Osteocyte (in vitro differentiated cells): ENCODE data around the gene ASTN1. TPM values are rescaled to one million over a fixed set of nuclear protein-coding genes. Genes with fewer than 3 reads are reported as not detected.

ENCODE experiments used
- DNase-seq: peaks from one replicate; pipeline ENCODE4 v3.0.0; 2021; ENCODE audit warnings: mixed read lengths; ENCODE audit not compliant: unreplicated experiment; ENCODE audit errors: extremely low spot score
- H3K27ac Mint-ChIP-seq: one replicate; pipeline ENCODE4 v1.8.0; 2021; ENCODE audit warnings: mild to moderate bottlenecking, mixed read lengths; ENCODE audit not compliant: unreplicated experiment
- H3K27me3 Mint-ChIP-seq: one replicate; pipeline ENCODE4 v1.8.0; 2021; ENCODE audit warnings: mixed read lengths; ENCODE audit not compliant: unreplicated experiment
- H3K36me3 Mint-ChIP-seq: one replicate; pipeline ENCODE4 v1.8.0; 2021; ENCODE audit warnings: mixed read lengths; ENCODE audit not compliant: unreplicated experiment
- H3K4me1 Mint-ChIP-seq: one replicate; pipeline ENCODE4 v1.8.0; 2021; ENCODE audit warnings: mixed read lengths; ENCODE audit not compliant: unreplicated experiment
- H3K4me3 Mint-ChIP-seq: one replicate; pipeline ENCODE4 v1.8.0; 2021; ENCODE audit warnings: mild to moderate bottlenecking, moderate library complexity, mixed read lengths; ENCODE audit not compliant: unreplicated experiment
- H3K9me3 Mint-ChIP-seq: one replicate; pipeline ENCODE4 v1.8.0; 2021; ENCODE audit warnings: mixed read lengths; ENCODE audit not compliant: unreplicated experiment
- total RNA-seq: library from RNA; stranded (reverse); gene quantifications from 2 replicates; pipeline ENCODE4 v1.2.1, GENCODE V29; 2021
- TF ChIP-seq, protein P1 (sequence below): fragments of 200-600 bp; sonication (generic); IDR thresholded peaks from 2 replicates; pipeline ENCODE4 v1.5.0; 2021; ENCODE audit warnings: antibody characterized with exemption, mild to moderate bottlenecking, moderate library complexity

Gene ASTN1
- total RNA-seq, 1 donor from 2014 or later = not detected

DNA sequence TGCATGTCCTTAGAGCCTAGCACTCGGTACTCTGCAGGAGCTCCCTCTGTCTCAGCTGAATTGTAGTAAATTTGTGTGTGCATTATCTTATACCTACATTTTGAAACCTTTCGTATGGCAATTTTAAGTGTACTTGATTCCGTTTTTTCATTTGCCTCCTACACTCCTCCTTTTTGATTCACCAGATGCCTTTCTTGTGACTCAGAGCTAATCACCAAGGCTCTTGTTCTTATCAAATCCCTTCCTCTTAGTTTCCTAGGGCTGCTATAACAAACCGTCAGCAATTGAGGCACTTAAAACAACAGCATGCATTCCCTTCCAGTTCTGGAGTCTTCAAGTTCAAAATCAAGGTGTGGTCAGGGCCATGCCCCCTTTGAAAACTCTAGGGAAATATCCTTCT lies 261.0 kb downstream of the ASTN1 start:
- Mint-ChIP-seq H3K9me3 (no peaks in the 10 kb centered on the region), H3K4me3 (no peak overlapping the region), H3K27ac (no peak overlapping the region), H3K36me3 (no peaks in the 10 kb centered on the region), H3K27me3 (peaks cover 15% of the 10 kb centered on the region), H3K4me1 (no peaks in the 10 kb centered on the region)
- no peak for DNase-seq
- TF ChIP-seq, protein P1, sequence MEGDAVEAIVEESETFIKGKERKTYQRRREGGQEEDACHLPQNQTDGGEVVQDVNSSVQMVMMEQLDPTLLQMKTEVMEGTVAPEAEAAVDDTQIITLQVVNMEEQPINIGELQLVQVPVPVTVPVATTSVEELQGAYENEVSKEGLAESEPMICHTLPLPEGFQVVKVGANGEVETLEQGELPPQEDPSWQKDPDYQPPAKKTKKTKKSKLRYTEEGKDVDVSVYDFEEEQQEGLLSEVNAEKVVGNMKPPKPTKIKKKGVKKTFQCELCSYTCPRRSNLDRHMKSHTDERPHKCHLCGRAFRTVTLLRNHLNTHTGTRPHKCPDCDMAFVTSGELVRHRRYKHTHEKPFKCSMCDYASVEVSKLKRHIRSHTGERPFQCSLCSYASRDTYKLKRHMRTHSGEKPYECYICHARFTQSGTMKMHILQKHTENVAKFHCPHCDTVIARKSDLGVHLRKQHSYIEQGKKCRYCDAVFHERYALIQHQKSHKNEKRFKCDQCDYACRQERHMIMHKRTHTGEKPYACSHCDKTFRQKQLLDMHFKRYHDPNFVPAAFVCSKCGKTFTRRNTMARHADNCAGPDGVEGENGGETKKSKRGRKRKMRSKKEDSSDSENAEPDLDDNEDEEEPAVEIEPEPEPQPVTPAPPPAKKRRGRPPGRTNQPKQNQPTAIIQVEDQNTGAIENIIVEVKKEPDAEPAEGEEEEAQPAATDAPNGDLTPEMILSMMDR = no peak

DNA sequence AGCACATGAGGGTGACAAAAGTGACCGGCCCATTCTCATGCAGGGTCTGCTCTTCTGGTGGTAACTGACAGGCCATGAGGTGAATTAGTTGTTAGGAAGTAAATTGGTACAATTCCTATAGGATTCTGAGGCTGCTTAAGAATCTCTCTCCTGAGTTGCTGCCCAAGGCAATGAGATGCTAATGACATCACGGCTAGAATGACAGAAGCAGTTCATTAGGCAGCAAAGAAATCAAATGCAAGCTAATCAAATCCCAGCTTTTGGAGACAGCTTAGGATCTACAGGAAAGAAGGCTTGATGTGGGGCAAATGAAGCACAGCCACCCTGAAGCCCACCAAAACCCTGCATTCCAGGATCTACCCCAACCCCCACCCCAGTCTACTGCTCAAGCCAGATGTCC lies 265.2 kb downstream of the ASTN1 start:
- TF ChIP-seq, protein P1 = no peak
- H3K4me3 Mint-ChIP-seq = no peak overlapping the region
- peaks cover 8% of the 10 kb centered on the region for H3K4me1 Mint-ChIP-seq
- no peak overlapping the region for H3K27ac Mint-ChIP-seq
- H3K27me3 Mint-ChIP-seq = peaks cover 15% of the 10 kb centered on the region
- H3K9me3 Mint-ChIP-seq = no peaks in the 10 kb centered on the region
- DNase-seq = no peak
- H3K36me3 Mint-ChIP-seq = no peaks in the 10 kb centered on the region

DNA sequence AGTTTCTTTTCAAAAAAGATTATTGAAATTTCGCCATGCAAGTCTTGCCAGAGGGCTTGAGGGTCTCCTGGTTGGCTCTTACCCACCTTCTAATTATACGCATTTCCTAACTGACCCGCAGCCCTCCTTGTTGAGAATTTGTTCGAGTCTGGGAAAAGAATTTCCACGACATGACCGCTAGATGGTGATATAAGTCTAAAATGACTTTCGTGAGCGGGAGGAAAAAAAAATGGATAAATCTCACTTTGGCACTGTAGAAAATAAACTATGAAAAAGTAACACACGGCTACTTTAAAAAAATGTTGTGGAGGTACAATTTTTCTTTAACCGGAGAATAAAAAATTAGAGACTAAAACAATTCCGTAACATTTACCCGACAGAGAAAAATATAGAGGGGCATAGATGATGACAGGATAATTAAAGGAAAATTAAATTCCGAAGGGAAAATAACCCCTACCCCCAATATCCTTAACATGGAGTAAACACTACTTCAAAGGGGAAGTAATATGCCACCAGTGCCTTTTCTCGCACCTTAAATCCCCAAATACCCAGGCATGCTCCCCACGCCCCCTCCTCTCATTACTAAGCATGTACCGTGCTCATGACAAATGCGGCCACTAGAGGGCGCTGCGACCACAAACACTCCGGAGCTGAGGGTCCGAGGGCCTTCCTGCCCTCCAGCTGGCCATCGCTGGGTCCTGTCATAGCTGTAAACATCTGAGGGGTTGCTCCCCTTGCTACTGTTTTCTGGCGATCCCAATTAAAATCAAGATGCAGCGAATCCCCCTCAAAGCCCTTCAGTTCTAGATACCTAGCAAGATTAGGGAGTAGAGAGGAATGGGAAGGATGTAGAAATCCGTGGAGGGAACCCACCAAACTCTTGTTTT lies 266.9 kb downstream of the ASTN1 start:
- H3K27me3 Mint-ChIP-seq = peaks cover 5% of the 10 kb centered on the region
- TF ChIP-seq, protein P1 = peak; percentile 68
- no peaks in the 10 kb centered on the region for H3K36me3 Mint-ChIP-seq
- no peak overlapping the region for H3K27ac Mint-ChIP-seq
- peaks cover 8% of the 10 kb centered on the region for H3K4me1 Mint-ChIP-seq
- no peak for DNase-seq
- H3K4me3 Mint-ChIP-seq = peak overlapping the region; percentile 71
- no peaks in the 10 kb centered on the region for H3K9me3 Mint-ChIP-seq

DNA sequence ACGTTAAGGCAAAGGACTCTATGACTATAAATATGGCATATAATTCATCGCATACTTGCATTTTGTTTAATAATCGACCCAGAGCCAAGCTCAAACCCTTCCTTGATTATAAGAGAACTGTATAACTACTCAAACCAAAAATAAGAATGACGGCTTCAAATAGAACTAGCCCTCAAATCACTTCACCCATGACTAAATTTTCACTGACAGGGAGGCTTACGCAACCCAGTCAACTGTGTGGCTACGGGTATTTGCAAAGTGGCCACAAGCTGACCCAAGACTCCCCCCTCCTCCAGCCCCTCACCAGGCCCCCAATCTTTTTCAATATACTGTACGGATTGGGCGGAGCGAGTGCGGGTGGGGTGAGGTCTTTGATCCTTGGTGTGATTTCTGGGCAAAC lies 268.3 kb downstream of the ASTN1 start:
- TF ChIP-seq, protein P1 = no peak

DNA sequence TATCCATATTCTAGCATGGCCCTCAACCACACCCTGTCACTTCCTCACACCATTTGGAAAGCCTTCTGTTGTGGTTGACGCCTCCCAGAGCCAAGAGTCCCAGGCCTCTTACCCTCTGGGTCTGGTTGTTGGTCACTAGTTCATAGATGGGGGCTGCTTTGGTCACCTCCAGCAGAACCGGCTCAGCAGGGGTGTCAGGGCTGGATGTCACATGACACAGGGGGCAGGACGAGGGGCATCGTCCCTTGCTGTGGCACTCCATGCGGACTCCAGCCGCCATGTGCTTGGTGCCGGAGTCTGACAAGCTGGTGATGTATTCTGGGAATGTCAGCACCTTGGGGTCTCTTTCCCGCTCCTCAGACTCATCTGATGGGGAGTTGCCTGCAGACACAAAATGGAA lies 270.1 kb downstream of the ASTN1 start:
- H3K4me1 Mint-ChIP-seq = peaks cover 8% of the 10 kb centered on the region
- no peak overlapping the region for H3K27ac Mint-ChIP-seq
- no peaks in the 10 kb centered on the region for H3K27me3 Mint-ChIP-seq
- TF ChIP-seq, protein P1 = no peak
- H3K9me3 Mint-ChIP-seq = no peaks in the 10 kb centered on the region
- no peak overlapping the region for H3K4me3 Mint-ChIP-seq
- H3K36me3 Mint-ChIP-seq = no peaks in the 10 kb centered on the region
- DNase-seq = no peak

More for the DNA sequence above, 268.3 kb downstream of the ASTN1 start:
- Mint-ChIP-seq H3K9me3 (no peaks in the 10 kb centered on the region), H3K36me3 (no peaks in the 10 kb centered on the region), H3K27me3 (peaks cover 5% of the 10 kb centered on the region), H3K4me1 (peaks cover 8% of the 10 kb centered on the region), H3K27ac (no peak overlapping the region), H3K4me3 (no peak overlapping the region)
- no peak for DNase-seq
